Ovary (tissue), 3 donors: ENCODE data around the gene ZNF33A.

Experiments
- EP300 ChIP-seq: sonication (generic); formaldehyde crosslinking; IDR thresholded peaks from one replicate; pipeline ENCODE4 v1.6.1; 2017; ENCODE audit warnings: antibody characterized with exemption
- POLR2A ChIP-seq: fragments of 450-650 bp; IDR thresholded peaks from one replicate; pipeline ENCODE4 v1.6.1; 2017; ENCODE audit warnings: antibody characterized with exemption, mild to moderate bottlenecking, moderate library complexity
- TF ChIP-seq, protein P1 (sequence below), 3 donors: fragments of 450-650 bp in 2 of 3; fragments of 200-600 bp in 1 of 3; IDR thresholded peaks; one replicate each; pipeline versions ENCODE4 v1.5.1 to v1.8.0; 2016 to 2022; ENCODE audit warnings: antibody characterized with exemption in 3 of 3, mild to moderate bottlenecking in 1 of 3
- donor health status: DM: no; HTN: no; CAD: no.

DNA sequence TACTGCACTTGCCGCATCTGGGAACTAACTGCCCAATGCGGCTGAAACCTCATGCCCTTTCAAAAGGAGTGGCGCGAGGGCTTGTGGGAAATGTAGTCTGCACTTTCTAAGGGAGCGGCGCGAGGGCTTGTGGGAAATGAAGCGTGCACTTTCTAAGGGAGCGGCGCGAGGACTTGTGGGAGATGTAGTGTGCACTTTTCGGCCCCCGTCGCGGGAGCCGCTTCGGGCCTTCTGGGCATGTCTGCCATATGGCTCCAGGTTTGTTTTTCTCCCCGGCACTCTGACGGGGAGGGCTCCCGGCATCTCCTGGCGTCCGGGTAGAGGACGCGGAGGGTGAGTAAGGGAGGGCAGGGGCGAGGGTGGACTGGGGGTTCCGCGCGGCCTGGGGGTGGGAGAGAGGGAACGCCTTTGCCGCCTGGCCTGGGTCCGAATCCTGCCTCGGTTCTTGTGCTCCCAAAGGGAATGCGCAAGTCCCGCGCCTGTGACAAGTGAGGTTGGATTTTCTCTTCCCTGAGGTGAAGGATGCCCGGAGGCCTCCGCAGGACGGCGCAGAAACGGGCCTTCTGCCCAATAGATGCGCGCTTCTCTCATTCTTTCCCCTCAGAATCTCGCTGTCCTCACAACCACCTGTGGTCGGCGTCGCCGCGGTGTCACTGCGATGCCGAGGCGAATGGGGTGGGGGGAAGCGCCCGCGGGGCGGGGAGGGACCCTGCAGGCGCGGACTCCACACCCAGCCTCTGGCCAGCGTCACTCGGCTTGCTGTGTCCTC, 83.9 kb downstream of the ZNF33A start, which contains the start of gene ZNF37A:
- TF ChIP-seq, protein P1, sequence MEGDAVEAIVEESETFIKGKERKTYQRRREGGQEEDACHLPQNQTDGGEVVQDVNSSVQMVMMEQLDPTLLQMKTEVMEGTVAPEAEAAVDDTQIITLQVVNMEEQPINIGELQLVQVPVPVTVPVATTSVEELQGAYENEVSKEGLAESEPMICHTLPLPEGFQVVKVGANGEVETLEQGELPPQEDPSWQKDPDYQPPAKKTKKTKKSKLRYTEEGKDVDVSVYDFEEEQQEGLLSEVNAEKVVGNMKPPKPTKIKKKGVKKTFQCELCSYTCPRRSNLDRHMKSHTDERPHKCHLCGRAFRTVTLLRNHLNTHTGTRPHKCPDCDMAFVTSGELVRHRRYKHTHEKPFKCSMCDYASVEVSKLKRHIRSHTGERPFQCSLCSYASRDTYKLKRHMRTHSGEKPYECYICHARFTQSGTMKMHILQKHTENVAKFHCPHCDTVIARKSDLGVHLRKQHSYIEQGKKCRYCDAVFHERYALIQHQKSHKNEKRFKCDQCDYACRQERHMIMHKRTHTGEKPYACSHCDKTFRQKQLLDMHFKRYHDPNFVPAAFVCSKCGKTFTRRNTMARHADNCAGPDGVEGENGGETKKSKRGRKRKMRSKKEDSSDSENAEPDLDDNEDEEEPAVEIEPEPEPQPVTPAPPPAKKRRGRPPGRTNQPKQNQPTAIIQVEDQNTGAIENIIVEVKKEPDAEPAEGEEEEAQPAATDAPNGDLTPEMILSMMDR (IDR thresholded peaks at IDR 0.05) = no peak
- no peak for TF ChIP-seq POLR2A
- TF ChIP-seq EP300 = no peak
